ENCODE results near the gene ZP3.
"Not testable (repeated sequence)": the region's sequence is repeated elsewhere in the genome, so short reads cannot be mapped to it uniquely, and the experiment has no call there.

The ZP3 gene

DNA sequence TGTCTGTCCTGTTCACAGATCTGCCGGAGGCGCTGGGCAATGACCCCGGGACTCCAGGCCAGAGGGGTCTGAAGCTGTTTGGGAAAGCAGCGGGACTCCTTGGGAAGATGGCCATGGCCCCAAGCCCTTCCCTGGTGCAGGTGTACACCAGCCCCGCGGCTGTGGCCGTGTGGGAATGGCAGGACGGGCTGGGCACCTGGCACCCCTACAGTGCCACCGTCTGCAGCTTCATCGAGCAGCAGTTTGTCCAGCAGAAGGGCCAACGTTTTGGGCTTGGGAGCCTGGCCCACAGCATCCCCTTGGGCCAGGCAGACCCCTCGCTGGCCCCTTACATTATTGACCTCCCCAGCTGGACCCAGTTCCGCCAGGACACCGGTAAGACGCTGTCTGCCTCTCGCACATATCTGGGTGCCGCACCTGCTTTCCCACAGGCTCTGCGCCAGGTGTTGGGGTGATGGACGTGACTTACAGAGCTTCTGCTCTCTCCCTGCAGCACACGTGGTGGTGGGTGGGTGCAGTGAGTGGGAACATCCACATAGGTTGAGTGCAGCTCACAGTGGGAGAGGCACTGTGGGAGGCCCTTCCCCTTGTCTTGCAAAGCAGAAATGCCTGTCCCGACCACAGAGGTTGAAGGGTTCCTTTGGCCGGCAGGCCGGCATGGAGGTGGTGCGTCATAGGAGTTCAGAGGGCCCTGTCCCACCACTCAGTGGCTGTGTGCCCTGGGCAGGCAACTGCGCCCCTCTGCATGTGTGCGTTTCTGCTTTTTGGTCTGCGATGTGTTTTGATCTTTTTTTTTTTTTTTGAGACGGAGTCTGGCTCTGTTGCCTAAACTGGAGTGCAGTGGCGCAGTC, 55.9 kb downstream of the ZP3 start:
- H3K27ac ChIP-seq (ENCODE audit: low read length); H3K4me2 ChIP-seq (ENCODE audit: low read depth, low read length); DNase-seq; H3K9me2 ChIP-seq (replicated peaks; ENCODE audit: insufficient read depth, low read length); H3F3A ChIP-seq (ENCODE audit: insufficient read depth, low read length); H3K4me1 ChIP-seq (ENCODE audit: low read length); H2AFZ ChIP-seq (ENCODE audit: low read length); H3K27me3 ChIP-seq (replicated peaks; ENCODE audit: insufficient read depth, low read length); H4K20me1 ChIP-seq (ENCODE audit: insufficient read depth, low read length); H3K9ac ChIP-seq (ENCODE audit: low read length); H3K4me3 ChIP-seq (ENCODE audit: low read length); H3K9me3 ChIP-seq (replicated peaks; ENCODE audit: insufficient read depth, low read length); H3K36me3 ChIP-seq (replicated peaks; ENCODE audit: insufficient read depth, low read length); H3K79me2 ChIP-seq (ENCODE audit: low read length): not testable (repeated sequence)

- not testable (repeated sequence) for H3K27me3 ChIP-seq (replicated peaks; ENCODE audit: insufficient read depth, low read length); H4K20me1 ChIP-seq (ENCODE audit: insufficient read depth, low read length); H3K4me2 ChIP-seq (ENCODE audit: low read depth, low read length); H3K79me2 ChIP-seq (ENCODE audit: low read length); DNase-seq; H3K9me3 ChIP-seq (replicated peaks; ENCODE audit: insufficient read depth, low read length); H2AFZ ChIP-seq (ENCODE audit: low read length); H3K9me2 ChIP-seq (replicated peaks; ENCODE audit: insufficient read depth, low read length); H3K4me3 ChIP-seq (ENCODE audit: low read length); H3K36me3 ChIP-seq (replicated peaks; ENCODE audit: insufficient read depth, low read length); H3K9ac ChIP-seq (ENCODE audit: low read length); H3K27ac ChIP-seq (ENCODE audit: low read length); H3K4me1 ChIP-seq (ENCODE audit: low read length); H3F3A ChIP-seq (ENCODE audit: insufficient read depth, low read length)
Observed at GRCh38 chr7:76482660-76483059, 57.9 kb downstream of the ZP3 start.

DNA sequence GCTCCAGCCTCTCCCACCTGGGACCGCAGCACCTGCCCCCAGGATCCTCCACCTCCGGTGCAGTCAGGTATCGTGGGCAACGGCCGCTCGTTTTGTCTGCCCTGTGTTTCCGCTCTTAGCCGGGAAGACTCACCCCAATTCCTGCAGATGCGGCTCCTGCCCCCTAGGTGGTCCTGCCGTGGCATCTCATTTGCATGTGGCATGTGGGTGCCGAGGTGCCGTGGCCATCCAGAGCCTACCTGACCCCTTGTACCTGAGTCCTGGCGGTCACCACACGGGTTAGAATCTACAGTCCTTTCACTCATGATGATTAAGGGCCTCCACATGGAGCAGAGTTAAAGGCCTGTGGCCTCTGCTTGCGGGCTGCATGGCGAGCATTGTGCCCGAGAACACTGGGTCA, 58.3 kb downstream of the ZP3 start:
- not testable (repeated sequence) for H3K9ac ChIP-seq (ENCODE audit: low read length); H4K20me1 ChIP-seq (ENCODE audit: insufficient read depth, low read length); H3F3A ChIP-seq (ENCODE audit: insufficient read depth, low read length); H2AFZ ChIP-seq (ENCODE audit: low read length); H3K9me3 ChIP-seq (replicated peaks; ENCODE audit: insufficient read depth, low read length); H3K36me3 ChIP-seq (replicated peaks; ENCODE audit: insufficient read depth, low read length); H3K79me2 ChIP-seq (ENCODE audit: low read length); H3K4me1 ChIP-seq (ENCODE audit: low read length); DNase-seq; H3K9me2 ChIP-seq (replicated peaks; ENCODE audit: insufficient read depth, low read length); H3K4me3 ChIP-seq (ENCODE audit: low read length); H3K27ac ChIP-seq (ENCODE audit: low read length); H3K27me3 ChIP-seq (replicated peaks; ENCODE audit: insufficient read depth, low read length); H3K4me2 ChIP-seq (ENCODE audit: low read depth, low read length)

DNA sequence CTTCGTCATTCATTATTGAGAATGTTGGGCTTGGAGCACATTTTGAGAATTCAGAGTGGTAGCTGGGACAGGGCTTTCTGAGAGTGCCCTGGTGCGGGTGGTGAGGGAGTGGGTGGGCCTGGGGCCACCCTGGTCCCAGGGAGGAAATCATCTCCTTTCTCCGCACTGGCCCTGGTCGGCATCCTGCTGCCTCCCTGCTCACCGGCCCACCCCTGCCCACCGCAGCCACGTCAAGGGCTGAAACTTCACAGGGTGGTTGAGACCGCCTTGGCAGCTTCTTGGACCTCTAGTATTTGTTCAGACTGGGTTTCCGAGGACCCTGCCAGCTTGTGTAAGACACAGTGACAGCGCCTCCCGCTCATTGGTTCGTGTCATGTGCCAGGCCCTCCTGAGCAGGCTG, 59.7 kb downstream of the ZP3 start:
- not testable (repeated sequence) for H3K4me2 ChIP-seq (ENCODE audit: low read depth, low read length); H3K9me2 ChIP-seq (replicated peaks; ENCODE audit: insufficient read depth, low read length); H3K27me3 ChIP-seq (replicated peaks; ENCODE audit: insufficient read depth, low read length); H2AFZ ChIP-seq (ENCODE audit: low read length); H3K9ac ChIP-seq (ENCODE audit: low read length); H3K79me2 ChIP-seq (ENCODE audit: low read length); H3K36me3 ChIP-seq (replicated peaks; ENCODE audit: insufficient read depth, low read length); H3K27ac ChIP-seq (ENCODE audit: low read length); DNase-seq; H3K4me1 ChIP-seq (ENCODE audit: low read length); H3F3A ChIP-seq (ENCODE audit: insufficient read depth, low read length); H3K9me3 ChIP-seq (replicated peaks; ENCODE audit: insufficient read depth, low read length); H4K20me1 ChIP-seq (ENCODE audit: insufficient read depth, low read length); H3K4me3 ChIP-seq (ENCODE audit: low read length)

GRCh38 chr7:76485822-76486610, 61.3 kb downstream of the ZP3 start:
- H3K79me2 ChIP-seq (ENCODE audit: low read length); H3K9ac ChIP-seq (ENCODE audit: low read length); H3K27me3 ChIP-seq (replicated peaks; ENCODE audit: insufficient read depth, low read length); DNase-seq; H3K9me2 ChIP-seq (replicated peaks; ENCODE audit: insufficient read depth, low read length); H3F3A ChIP-seq (ENCODE audit: insufficient read depth, low read length); H2AFZ ChIP-seq (ENCODE audit: low read length); H3K4me2 ChIP-seq (ENCODE audit: low read depth, low read length); H3K9me3 ChIP-seq (replicated peaks; ENCODE audit: insufficient read depth, low read length); H3K36me3 ChIP-seq (replicated peaks; ENCODE audit: insufficient read depth, low read length); H3K4me1 ChIP-seq (ENCODE audit: low read length); H4K20me1 ChIP-seq (ENCODE audit: insufficient read depth, low read length); H3K27ac ChIP-seq (ENCODE audit: low read length); H3K4me3 ChIP-seq (ENCODE audit: low read length): not testable (repeated sequence)

- H3K4me1 ChIP-seq (ENCODE audit: low read length) = not testable (repeated sequence)
Observed at GRCh38 chr7:76486618-76487017, 61.9 kb downstream of the ZP3 start.

DNA sequence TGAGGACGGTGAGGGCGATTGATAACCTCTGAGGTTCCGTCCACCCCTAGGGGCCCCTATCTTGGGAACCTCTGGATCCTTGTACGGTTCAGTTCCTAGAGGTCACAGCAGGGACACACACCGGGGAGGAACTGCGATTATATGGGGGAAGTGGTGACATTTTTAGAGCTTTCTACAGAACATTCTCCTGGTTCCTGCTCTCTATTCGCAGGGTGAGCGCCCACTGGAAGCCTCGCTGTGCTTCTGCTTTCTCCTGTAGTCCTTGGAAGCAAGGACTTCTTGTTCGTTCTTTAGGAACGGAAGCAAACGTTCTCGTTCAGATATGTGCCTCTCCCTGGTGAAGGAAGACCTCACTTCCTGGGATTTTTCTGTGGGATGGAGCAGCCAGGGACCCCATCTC, 63.2 kb downstream of the ZP3 start:
- H3K27me3 ChIP-seq (replicated peaks; ENCODE audit: insufficient read depth, low read length); H3K9ac ChIP-seq (ENCODE audit: low read length); H2AFZ ChIP-seq (ENCODE audit: low read length); H4K20me1 ChIP-seq (ENCODE audit: insufficient read depth, low read length); H3K4me1 ChIP-seq (ENCODE audit: low read length); DNase-seq; H3F3A ChIP-seq (ENCODE audit: insufficient read depth, low read length); H3K9me3 ChIP-seq (replicated peaks; ENCODE audit: insufficient read depth, low read length); H3K36me3 ChIP-seq (replicated peaks; ENCODE audit: insufficient read depth, low read length); H3K27ac ChIP-seq (ENCODE audit: low read length); H3K9me2 ChIP-seq (replicated peaks; ENCODE audit: insufficient read depth, low read length); H3K4me3 ChIP-seq (ENCODE audit: low read length); H3K4me2 ChIP-seq (ENCODE audit: low read depth, low read length); H3K79me2 ChIP-seq (ENCODE audit: low read length): not testable (repeated sequence)

More at GRCh38 chr7:76486618-76487017, 61.9 kb downstream of the ZP3 start:
- not testable (repeated sequence) for H3K27ac ChIP-seq (ENCODE audit: low read length); H3K9me3 ChIP-seq (replicated peaks; ENCODE audit: insufficient read depth, low read length); H3F3A ChIP-seq (ENCODE audit: insufficient read depth, low read length); H3K36me3 ChIP-seq (replicated peaks; ENCODE audit: insufficient read depth, low read length); H3K4me3 ChIP-seq (ENCODE audit: low read length); H3K27me3 ChIP-seq (replicated peaks; ENCODE audit: insufficient read depth, low read length); H3K9me2 ChIP-seq (replicated peaks; ENCODE audit: insufficient read depth, low read length); H3K9ac ChIP-seq (ENCODE audit: low read length); DNase-seq; H3K79me2 ChIP-seq (ENCODE audit: low read length); H4K20me1 ChIP-seq (ENCODE audit: insufficient read depth, low read length); H2AFZ ChIP-seq (ENCODE audit: low read length); H3K4me2 ChIP-seq (ENCODE audit: low read depth, low read length)

All from MM.1S (cell line).